ENCODE measurements around the gene HDAC4. TPM values are rescaled to one million over a fixed set of nuclear protein-coding genes. Genes with fewer than 3 reads are reported as not detected.
A peak's percentile ranks its signal among the peaks of the same experiment; 100 is the strongest.

HDAC4 gene
- total RNA-seq, 2 experiments from 2014 or later, result 30.0 to 35.8 TPM

DNA sequence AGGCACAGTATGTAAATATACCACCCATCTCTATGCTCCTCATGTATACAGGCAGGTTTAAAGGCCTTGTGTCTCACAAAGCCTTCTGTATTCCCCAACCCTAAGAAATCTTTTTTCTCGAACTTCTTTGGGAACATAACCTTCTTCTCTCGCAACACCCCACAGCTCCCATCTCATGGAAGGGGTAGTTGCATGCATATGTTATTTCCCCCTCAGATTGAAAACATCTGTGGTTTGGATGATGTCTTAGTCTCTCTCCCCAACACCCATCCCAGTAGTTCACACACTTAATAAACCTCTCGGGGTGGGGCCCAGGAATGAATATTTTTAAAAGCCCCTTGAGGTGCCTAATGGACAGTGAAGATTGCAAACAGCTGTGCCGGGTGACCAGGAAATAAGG lies 21.0 kb upstream of the HDAC4 start:
- H3K36me3 Mint-ChIP-seq, result no peaks in the 10 kb centered on the region
- no peak overlapping the region for H3K4me3 Mint-ChIP-seq
- H3K27ac Mint-ChIP-seq, result no peak overlapping the region
- H3K27me3 Mint-ChIP-seq, result peaks cover 3% of the 10 kb centered on the region
- no peaks in the 10 kb centered on the region for H3K4me1 Mint-ChIP-seq (ENCODE audit: low read depth)
- CTCF ChIA-PET, result no interaction called here
- intact Hi-C loops (cut with micrococcal nuclease), result no loop called here
- no peaks in the 10 kb centered on the region for H3K9me3 Mint-ChIP-seq
- POLR2A ChIA-PET, result no interaction called here
- DNase-seq, result no peak

DNA sequence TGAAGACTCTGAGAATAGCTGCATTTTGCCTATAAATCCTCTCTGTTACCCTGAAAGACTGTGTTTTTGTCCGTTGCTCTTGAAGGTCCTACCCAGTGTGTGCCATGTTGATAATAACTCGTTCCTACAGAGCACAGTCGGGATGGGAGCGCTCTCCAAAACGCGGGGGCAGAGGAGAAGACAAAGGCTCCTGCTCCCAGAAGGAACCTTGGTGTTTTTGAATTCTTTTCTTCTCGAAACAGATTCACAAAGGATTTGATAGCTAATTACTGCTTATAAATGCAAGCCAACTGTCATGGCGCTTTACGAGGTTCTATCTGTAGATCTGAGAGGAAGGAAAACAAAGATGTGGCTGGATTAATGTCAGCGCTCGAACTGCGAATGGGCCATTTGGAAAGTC lies 19.3 kb upstream of the HDAC4 start:
- DNase-seq, result no peak
- ChIA-PET POLR2A (no interaction called here), CTCF (no interaction called here)
- intact Hi-C loops (cut with micrococcal nuclease), result no loop called here
- no peak overlapping the region for H3K27ac Mint-ChIP-seq
- H3K4me1 Mint-ChIP-seq (ENCODE audit: low read depth), result no peaks in the 10 kb centered on the region
- peaks cover 4% of the 10 kb centered on the region for H3K27me3 Mint-ChIP-seq
- no peaks in the 10 kb centered on the region for H3K9me3 Mint-ChIP-seq
- no peaks in the 10 kb centered on the region for H3K36me3 Mint-ChIP-seq
- no peak overlapping the region for H3K4me3 Mint-ChIP-seq

DNA sequence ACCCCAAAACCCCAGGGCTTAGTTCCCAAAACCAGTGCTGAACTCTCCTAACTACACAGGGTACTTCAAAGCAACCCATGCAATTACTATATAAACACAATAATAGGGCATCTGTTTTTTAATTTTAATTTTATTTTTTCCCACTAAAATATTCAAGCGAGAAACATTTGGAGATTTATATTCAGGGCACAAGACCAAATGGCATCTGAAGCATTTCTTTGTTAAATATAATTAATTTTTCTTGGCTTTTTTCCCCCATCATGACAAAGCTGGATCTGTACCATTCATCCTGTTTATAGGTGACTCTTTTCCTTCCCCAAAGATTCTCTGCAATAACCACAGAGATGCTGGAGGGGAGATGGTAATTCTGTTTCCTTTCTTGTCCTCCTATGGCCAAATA lies 18.1 kb upstream of the HDAC4 start:
- H3K36me3 Mint-ChIP-seq, result no peaks in the 10 kb centered on the region
- no peak overlapping the region for H3K4me3 Mint-ChIP-seq
- no peak overlapping the region for H3K27ac Mint-ChIP-seq
- H3K27me3 Mint-ChIP-seq, result peaks cover 4% of the 10 kb centered on the region
- ChIA-PET POLR2A (no interaction called here), CTCF (no interaction called here)
- intact Hi-C loops (cut with micrococcal nuclease), result no loop called here
- no peak for DNase-seq
- H3K9me3 Mint-ChIP-seq, result peaks cover 2% of the 10 kb centered on the region
- H3K4me1 Mint-ChIP-seq (ENCODE audit: low read depth), result peaks cover 2% of the 10 kb centered on the region

DNA sequence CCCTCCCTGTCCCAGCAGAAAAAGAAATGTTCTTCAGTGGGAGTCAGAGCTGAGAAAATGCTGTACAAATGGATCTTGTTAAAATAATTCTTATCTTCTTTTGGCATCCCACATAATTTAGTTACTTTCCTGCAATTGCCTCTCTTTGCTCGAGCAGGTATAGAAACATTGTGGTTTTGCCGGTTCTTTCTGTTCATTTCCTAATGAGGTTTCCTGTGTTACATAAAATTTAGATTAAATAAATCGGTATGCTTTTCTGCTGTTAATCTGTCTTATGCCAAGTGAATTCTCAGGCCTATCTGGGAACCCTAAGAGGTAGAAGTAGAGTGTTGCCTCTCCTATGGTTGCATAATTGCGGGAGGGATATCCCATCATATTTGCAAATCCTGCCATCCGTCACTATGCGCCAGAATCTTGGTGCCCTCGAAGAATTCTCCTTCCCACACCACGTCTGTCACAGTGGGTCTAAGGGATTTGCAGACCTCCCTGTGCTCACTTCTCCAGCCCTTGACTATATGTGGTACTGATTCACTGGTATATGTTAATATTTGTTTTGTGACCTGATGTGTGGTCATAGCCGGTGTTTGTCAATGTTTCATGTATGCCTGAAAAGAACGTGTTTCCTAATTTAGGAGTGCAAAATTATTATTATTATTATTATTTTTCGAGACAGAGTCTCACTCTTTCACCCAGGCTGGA lies 12.2 kb upstream of the HDAC4 start:
- Mint-ChIP-seq H3K4me1 (ENCODE audit: low read depth) (peaks cover 16% of the 10 kb centered on the region), H3K36me3 (no peaks in the 10 kb centered on the region), H3K27me3 (peaks cover 2% of the 10 kb centered on the region), H3K27ac (no peak overlapping the region), H3K4me3 (no peak overlapping the region), H3K9me3 (peaks cover 4% of the 10 kb centered on the region)
- ChIA-PET CTCF (no interaction called here), POLR2A (interaction anchor here (0.7 to 1.7 kb wide), 2 partner anchors 12 to 128 kb away, joined by 3 to 5 read pairs; partner anchors contain the start of gene HDAC4)
- no peak for DNase-seq
- intact Hi-C loops (cut with micrococcal nuclease), result no loop called here

DNA sequence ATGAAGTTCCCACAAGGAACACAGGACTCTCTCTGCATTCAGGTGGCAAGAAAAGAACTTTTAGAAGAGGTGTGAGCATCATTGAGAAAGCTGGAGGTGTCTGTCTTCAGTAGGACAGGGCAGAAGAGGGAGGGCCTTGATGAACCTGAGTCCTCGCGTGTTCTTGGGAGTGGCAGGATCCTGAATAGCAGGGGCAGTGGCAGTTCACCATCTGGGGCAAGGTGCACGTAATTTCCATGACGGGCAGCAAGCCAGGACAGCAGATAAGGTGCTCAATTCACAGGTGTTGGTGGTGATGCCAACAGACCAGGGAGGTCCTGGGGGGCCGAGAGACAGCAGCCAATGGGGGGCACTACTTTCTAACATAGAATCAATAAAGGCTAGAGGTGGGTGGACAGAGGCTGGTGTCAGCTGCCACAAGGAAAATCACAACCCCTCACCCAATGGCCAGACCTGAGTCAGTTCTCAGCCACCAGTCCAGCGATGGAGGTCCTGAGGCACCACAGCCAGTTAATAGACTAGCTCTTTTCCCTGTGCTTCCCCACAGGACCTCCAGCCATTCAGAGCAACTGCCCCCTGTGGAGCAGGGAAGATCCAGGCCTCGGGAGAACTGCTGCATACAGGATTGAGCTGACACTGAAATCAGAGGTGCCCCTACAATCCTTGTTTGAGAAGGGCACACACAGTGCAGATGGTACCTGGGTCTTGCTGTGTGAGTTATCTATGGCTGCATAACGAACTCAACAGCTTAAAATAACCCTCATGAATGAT lies 10.9 kb upstream of the HDAC4 start:
- no peak overlapping the region for H3K4me3 Mint-ChIP-seq
- intact Hi-C loops (cut with micrococcal nuclease), result no loop called here
- peaks cover 4% of the 10 kb centered on the region for H3K9me3 Mint-ChIP-seq
- peaks cover under 1% of the 10 kb centered on the region for H3K27me3 Mint-ChIP-seq
- no peak overlapping the region for H3K27ac Mint-ChIP-seq
- DNase-seq, result no peak
- ChIA-PET POLR2A (interaction anchor here (0.5 to 1.7 kb wide), 3 partner anchors 9 to 137 kb away, joined by 3 to 5 read pairs (median 3); partner anchors contain the start of gene HDAC4), CTCF (no interaction called here)
- peaks cover 16% of the 10 kb centered on the region for H3K4me1 Mint-ChIP-seq (ENCODE audit: low read depth)
- no peaks in the 10 kb centered on the region for H3K36me3 Mint-ChIP-seq

DNA sequence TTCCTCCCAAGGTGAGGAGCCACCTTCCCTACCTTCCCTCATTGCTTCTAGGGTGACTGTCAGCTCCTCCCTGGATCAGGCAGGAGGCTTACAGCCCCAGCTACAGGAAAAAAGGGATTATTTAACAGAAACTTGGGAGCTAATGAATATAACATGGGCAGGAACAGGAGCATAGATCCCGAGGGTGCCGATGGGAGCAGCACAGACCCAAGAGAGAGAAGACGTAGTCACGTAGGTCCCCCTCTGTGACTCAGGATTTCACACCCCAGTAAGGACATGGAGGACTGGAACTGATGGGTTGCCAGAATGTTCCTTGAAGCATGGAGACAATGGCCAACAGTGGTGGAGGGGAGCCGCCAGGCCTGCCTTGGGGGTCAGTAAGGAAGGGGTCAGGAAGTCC lies 10.3 kb upstream of the HDAC4 start:
- no peaks in the 10 kb centered on the region for H3K27me3 Mint-ChIP-seq
- POLR2A ChIA-PET, result no interaction called here
- no peaks in the 10 kb centered on the region for H3K36me3 Mint-ChIP-seq
- DNase-seq, result no peak
- peaks cover 16% of the 10 kb centered on the region for H3K4me1 Mint-ChIP-seq (ENCODE audit: low read depth)
- H3K9me3 Mint-ChIP-seq, result peaks cover 4% of the 10 kb centered on the region
- H3K27ac Mint-ChIP-seq, result no peak overlapping the region
- CTCF ChIA-PET, result no interaction called here
- intact Hi-C loops (cut with micrococcal nuclease), result no loop called here
- H3K4me3 Mint-ChIP-seq, result no peak overlapping the region

DNA sequence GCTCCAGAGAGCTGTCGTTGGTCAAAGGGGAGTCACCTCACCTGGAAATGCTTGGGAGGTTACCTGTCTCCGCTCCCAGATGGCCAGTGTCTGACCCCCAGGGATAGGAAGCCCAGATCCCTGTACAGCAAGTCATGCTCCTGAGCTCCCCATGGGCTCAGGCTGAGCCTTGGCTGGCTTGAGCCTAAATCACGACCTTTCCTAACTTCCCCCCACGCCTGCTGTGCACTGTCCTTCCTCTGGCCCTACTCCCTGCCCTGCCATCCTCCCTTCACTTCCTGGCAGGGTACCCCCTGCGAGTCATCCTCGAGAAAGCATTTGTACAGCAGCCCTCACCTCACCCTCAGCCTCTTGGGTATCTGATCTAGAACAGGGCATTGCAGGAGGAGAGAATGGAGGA lies 9.2 kb upstream of the HDAC4 start:
- no peaks in the 10 kb centered on the region for H3K27me3 Mint-ChIP-seq
- no peak overlapping the region for H3K4me3 Mint-ChIP-seq
- H3K9me3 Mint-ChIP-seq, result peaks cover 4% of the 10 kb centered on the region
- H3K27ac Mint-ChIP-seq, result no peak overlapping the region
- intact Hi-C loops (cut with micrococcal nuclease), result loop anchor here (10.0 kb wide), 2 partner anchors 615 to 1155 kb away; partner anchors contain the start of genes DUSP28, NDUFA10 and RNPEPL1
- DNase-seq, result no peak
- no peaks in the 10 kb centered on the region for H3K36me3 Mint-ChIP-seq
- ChIA-PET POLR2A (no interaction called here), CTCF (no interaction called here)
- peaks cover 16% of the 10 kb centered on the region for H3K4me1 Mint-ChIP-seq (ENCODE audit: low read depth)

- DNase-seq, result no peak
- ChIA-PET CTCF (no interaction called here), POLR2A (no interaction called here)
- Mint-ChIP-seq H3K4me3 (no peak overlapping the region), H3K9me3 (no peaks in the 10 kb centered on the region), H3K27ac (no peak overlapping the region), H3K36me3 (no peaks in the 10 kb centered on the region), H3K4me1 (ENCODE audit: low read depth) (peaks cover 9% of the 10 kb centered on the region), H3K27me3 (no peaks in the 10 kb centered on the region)
- intact Hi-C loops (cut with micrococcal nuclease), result loop anchor here (10.0 kb wide), 2 partner anchors 618 to 1158 kb away; partner anchors contain the start of genes DUSP28, NDUFA10 and RNPEPL1
These were observed 6.3 kb upstream of the HDAC4 start for GRCh38 chr2:239407112-239407511.

- intact Hi-C loops (cut with micrococcal nuclease), result loop anchor here (10.0 kb wide), 2 partner anchors 618 to 1158 kb away; partner anchors contain the start of genes DUSP28, NDUFA10 and RNPEPL1
- ChIA-PET POLR2A (no interaction called here), CTCF (no interaction called here)
- no peak overlapping the region for H3K27ac Mint-ChIP-seq
- peaks cover 2% of the 10 kb centered on the region for H3K36me3 Mint-ChIP-seq
- no peaks in the 10 kb centered on the region for H3K27me3 Mint-ChIP-seq
- H3K9me3 Mint-ChIP-seq, result no peaks in the 10 kb centered on the region
- peaks cover 12% of the 10 kb centered on the region for H3K4me1 Mint-ChIP-seq (ENCODE audit: low read depth)
- no peak for DNase-seq
- H3K4me3 Mint-ChIP-seq, result no peak overlapping the region
These were observed 5.6 kb upstream of the HDAC4 start for GRCh38 chr2:239406316-239406995.

DNA sequence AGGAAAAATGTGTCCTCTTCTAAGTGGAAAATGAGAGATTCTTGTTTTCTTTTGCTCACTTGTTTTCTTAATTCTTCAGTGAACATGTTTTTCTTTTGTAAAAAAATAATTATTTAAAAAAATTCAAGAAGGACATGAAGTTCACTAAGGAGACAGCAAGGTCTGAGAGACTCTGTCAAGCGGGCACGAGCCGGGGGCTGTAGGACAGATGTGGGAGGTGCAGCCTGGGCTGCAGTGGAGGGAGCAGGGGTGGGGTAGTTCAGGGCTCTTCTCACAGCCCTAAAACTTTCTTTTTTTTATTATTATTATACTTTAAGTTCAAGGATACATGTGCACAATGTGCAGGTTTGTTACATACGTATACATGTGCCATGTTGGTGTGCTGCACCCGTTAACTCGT lies 4.3 kb upstream of the HDAC4 start:
- H3K27ac Mint-ChIP-seq, result no peak overlapping the region
- intact Hi-C loops (cut with micrococcal nuclease), result loop anchor here (10.0 kb wide), 2 partner anchors 620 to 1160 kb away; partner anchors contain the start of genes DUSP28, NDUFA10 and RNPEPL1
- ChIA-PET CTCF (no interaction called here), POLR2A (no interaction called here)
- H3K9me3 Mint-ChIP-seq, result no peaks in the 10 kb centered on the region
- H3K4me1 Mint-ChIP-seq (ENCODE audit: low read depth), result peaks cover 12% of the 10 kb centered on the region
- H3K4me3 Mint-ChIP-seq, result no peak overlapping the region
- no peak for DNase-seq
- peaks cover 4% of the 10 kb centered on the region for H3K36me3 Mint-ChIP-seq
- H3K27me3 Mint-ChIP-seq, result no peaks in the 10 kb centered on the region

DNA sequence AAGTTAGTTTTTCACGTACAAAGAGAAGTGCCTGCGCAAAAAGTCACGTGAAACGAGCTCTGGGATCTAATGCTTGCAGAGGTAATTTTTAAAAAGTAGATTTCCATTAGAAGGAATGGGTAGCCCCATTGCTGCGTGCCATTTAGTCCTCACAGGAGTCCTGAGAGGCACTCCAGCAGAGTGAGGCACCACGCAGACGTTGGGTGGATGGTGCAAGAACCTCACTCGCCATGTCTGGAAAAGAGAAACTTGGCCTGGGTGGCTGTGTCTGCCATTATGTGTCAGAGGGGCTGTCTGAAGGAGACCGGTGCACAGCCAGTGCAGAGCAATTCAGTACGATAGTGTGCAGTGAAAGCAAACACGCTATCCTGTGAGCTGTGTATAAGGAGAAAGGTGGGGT lies 1.8 kb upstream of the HDAC4 start:
- ChIA-PET POLR2A (interaction anchor here (0.9 kb wide), 1 partner anchor 9 kb away, joined by 3 read pairs; no protein-coding TSS in a partner anchor), CTCF (interaction anchor here (0.7 to 0.8 kb wide), 2 partner anchors 181 to 240 kb away, joined by 3 read pairs; no protein-coding TSS in a partner anchor)
- H3K36me3 Mint-ChIP-seq, result peaks cover 5% of the 10 kb centered on the region
- H3K27me3 Mint-ChIP-seq, result no peaks in the 10 kb centered on the region
- H3K4me1 Mint-ChIP-seq (ENCODE audit: low read depth), result peaks cover 25% of the 10 kb centered on the region
- intact Hi-C loops (cut with micrococcal nuclease), result loop anchor here (10.0 kb wide), 2 partner anchors 622 to 1162 kb away; partner anchors contain the start of genes DUSP28, NDUFA10 and RNPEPL1
- no peak for DNase-seq
- H3K4me3 Mint-ChIP-seq, result peak overlapping the region; percentile 89
- no peak overlapping the region for H3K27ac Mint-ChIP-seq
- H3K9me3 Mint-ChIP-seq, result no peaks in the 10 kb centered on the region

- CTCF ChIA-PET, result no interaction called here
- H3K27ac Mint-ChIP-seq, result peak overlapping the region; percentile 97
- no peak for DNase-seq
- no peaks in the 10 kb centered on the region for H3K27me3 Mint-ChIP-seq
- H3K4me3 Mint-ChIP-seq, result peak overlapping the region; percentile 89
- peaks cover 5% of the 10 kb centered on the region for H3K36me3 Mint-ChIP-seq
- intact Hi-C loops (cut with micrococcal nuclease), result loop anchor here (1.0 to 10.0 kb wide), 5 partner anchors 21 to 1163 kb away; partner anchors contain the start of genes DUSP28, NDUFA10 and RNPEPL1
- H3K9me3 Mint-ChIP-seq, result no peaks in the 10 kb centered on the region
- POLR2A ChIA-PET, result interaction anchor here (0.9 to 1.3 kb wide), 2 partner anchors 10 to 75 kb away, joined by 3 to 4 read pairs; no protein-coding TSS in a partner anchor
- H3K4me1 Mint-ChIP-seq (ENCODE audit: low read depth), result peaks cover 31% of the 10 kb centered on the region
These were observed 1.0 kb upstream of the HDAC4 start for GRCh38 chr2:239401881-239402233.

Measured in activated CD4-positive, alpha-beta memory T cell treated with anti-CD3 and anti-CD28 coated beads for 36 hours (primary cell).